Spleen (tissue), 11 donors: Measurements from ENCODE around the gene NRXN3. TPM values are rescaled to one million over a fixed set of nuclear protein-coding genes. Genes with fewer than 3 reads are reported as not detected.
A peak's percentile ranks its signal among the peaks of the same experiment; 100 is the strongest.

Experiments used
- DNase-seq: peaks from one replicate; pipeline ENCODE4 v3.0.0-alpha.2; 2020
- H3K27ac ChIP-seq, 8 donors: fragments of 200-600 bp; sonication (generic) in 7 of 8; 1 replicate in 4 of 8; 2 replicates in 4 of 8; pipeline versions ENCODE4 v1.5.0 to v1.8.0; 2016 to 2021; ENCODE audit warnings: inconsistent platforms in 4 of 8, mild to moderate bottlenecking in 4 of 8, moderate library complexity in 1 of 8
- H3K27me3 ChIP-seq, 7 donors: fragments of 200-600 bp; sonication (generic) in 6 of 7; replicated peaks in 1 of 7; 1 replicate in 4 of 7; 2 replicates in 3 of 7; pipeline versions ENCODE4 v1.5.0 to v1.8.0; 2016 to 2021; ENCODE audit warnings: inconsistent platforms in 3 of 7, mild to moderate bottlenecking in 1 of 7
- H3K36me3 ChIP-seq, 6 donors: fragments of 200-600 bp; sonication (generic) in 5 of 6; 1 replicate in 4 of 6; 2 replicates in 2 of 6; pipeline versions ENCODE4 v1.5.0 to v1.8.0; 2016 to 2021; ENCODE audit warnings: inconsistent platforms in 2 of 6
- H3K4me1 ChIP-seq, 6 donors: fragments of 200-600 bp; sonication (generic) in 5 of 6; 1 replicate in 3 of 6; 2 replicates in 3 of 6; pipeline versions ENCODE4 v1.5.0 to v1.8.0; 2016 to 2021; ENCODE audit warnings: inconsistent platforms in 3 of 6
- H3K4me3 ChIP-seq, 8 donors: fragments of 200-600 bp; sonication (generic) in 7 of 8; 1 replicate in 4 of 8; 2 replicates in 4 of 8; pipeline versions ENCODE4 v1.5.0 to v1.8.0; 2016 to 2021; ENCODE audit warnings: inconsistent platforms in 4 of 8, mild to moderate bottlenecking in 4 of 8, moderate library complexity in 2 of 8
- H3K9me3 ChIP-seq, 8 donors: fragments of 200-600 bp; sonication (generic) in 7 of 8; 1 replicate in 4 of 8; 2 replicates in 4 of 8; pipeline versions ENCODE4 v1.5.0 to v1.8.0; 2016 to 2021; ENCODE audit warnings: inconsistent platforms in 4 of 8
- CTCF ChIP-seq, 11 experiments: fragments of 200-600 bp in 7 of 11; fragments of 450-650 bp in 4 of 11; sonication (generic) in 4 of 11; IDR thresholded peaks in 8 of 11; conservative IDR thresholded peaks in 3 of 11; 1 replicate in 7 of 11; 2 replicates in 4 of 11; pipeline versions ENCODE4 v1.4.0 to v1.8.0; 2016 to 2021; ENCODE audit warnings: antibody characterized with exemption in 11 of 11, inconsistent platforms in 4 of 11, mild to moderate bottlenecking in 1 of 11
- POLR2A ChIP-seq, 3 donors: fragments of 450-650 bp; IDR thresholded peaks; one replicate each; pipeline ENCODE4 v1.5.1; 2017; ENCODE audit warnings: antibody characterized with exemption in 3 of 3, mild to moderate bottlenecking in 1 of 3
- POLR2AphosphoS5 ChIP-seq, 3 donors: sonication (generic); formaldehyde crosslinking; IDR thresholded peaks; one replicate each; pipeline ENCODE4 v1.5.1; 2017; ENCODE audit warnings: antibody characterized with exemption in 3 of 3
- WGBS, 5 donors: extraction: QIAGEN DNeasy Blood & Tissue Kit in 3 of 5; methylation state at CpG; one replicate each; pipeline versions ENCODE4 v1.1.5 to v1.1.7; 2013 to 2018; 5-methylcytosine and 5-hydroxymethylcytosine counted together
- intact Hi-C: fragments of 100-400 bp; cut with DNase I; formaldehyde crosslinking; loops from one replicate; pipeline ENCODE4 v1.15.0; 2023; ENCODE audit warnings: low total_unique reads
- polyA plus RNA-seq, 3 donors: library from polyadenylated mRNA; stranded (reverse); fragments of 200-250 nt; gene quantifications; one replicate each; pipeline ENCODE4 v1.2.1, GENCODE V29; 2013
- total RNA-seq, 7 donors: library from RNA; depleted of rRNA in 3 of 7; stranded (reverse); fragments of >200 nt in 3 of 7; fragmentation: NEBNext Ultra II Directional in 4 of 7; extraction: Animal tissue kit (Norgen Biotek cat#: 25700) in 4 of 7; gene quantifications; one replicate each; pipeline versions ENCODE4 v1.1.0 to v1.2.1, GENCODE V29; 2016 to 2021
- donor health status: healthy with polysubstance abuse.
- donor health status: DM: no; HTN: no; CAD: no; lungs with moderate emphysema.
- donor health status: DM: no; HTN: no; CAD: no.
- donor health status: Bipolar disorder and iron deficiency.
- donor health status: healthy.
- donor health status: DM: no; HTN: no; CAD: no.
- donor health status: DM: yes; HTN: yes; CAD: no.

The NRXN3 gene
- total and polyA plus RNA-seq, 10 donors: 0.21 to 11.5 (median 1.6) TPM

- no peaks in the 10 kb centered on the region for H3K4me1 ChIP-seq
- WGBS, 5 donors: 79 to 95% (median 83%) methylated on average over 2 of the region's 2 CpGs
- H3K27me3 ChIP-seq: no peaks in the 10 kb centered on the region
- H3K9me3 ChIP-seq: no peaks in the 10 kb centered on the region
- intact Hi-C loops: no loop called here
- no peak overlapping the region for H3K27ac ChIP-seq
- no peaks in the 10 kb centered on the region for H3K36me3 ChIP-seq
- no peak for TF ChIP-seq POLR2A (IDR thresholded peaks at IDR 0.05)
- TF ChIP-seq CTCF (IDR thresholded peaks at IDR 0.05 in 8 of 11, conservative IDR thresholded peaks at IDR 0.05 in 3 of 11): no peak
- TF ChIP-seq POLR2AphosphoS5 (IDR thresholded peaks at IDR 0.05): no peak
- no peak for DNase-seq
- no peak overlapping the region for H3K4me3 ChIP-seq
These were observed 822.7 kb downstream of the NRXN3 start for GRCh38 chr14:78992867-78993266.

- 82 to 86% (median 84%) methylated on average over 1 of the region's 1 CpG for WGBS, 5 donors
- DNase-seq: no peak
- TF ChIP-seq POLR2AphosphoS5 (IDR thresholded peaks at IDR 0.05): no peak
- TF ChIP-seq POLR2A (IDR thresholded peaks at IDR 0.05): no peak
- TF ChIP-seq CTCF (IDR thresholded peaks at IDR 0.05 in 8 of 11, conservative IDR thresholded peaks at IDR 0.05 in 3 of 11): no peak
- no peak overlapping the region for H3K27ac ChIP-seq
- no peaks in the 10 kb centered on the region for H3K27me3 ChIP-seq
- H3K36me3 ChIP-seq: no peaks in the 10 kb centered on the region
- no peaks in the 10 kb centered on the region for H3K4me1 ChIP-seq
- H3K9me3 ChIP-seq: no peaks in the 10 kb centered on the region
- no peak overlapping the region for H3K4me3 ChIP-seq
- intact Hi-C loops: no loop called here
These were observed 827.6 kb downstream of the NRXN3 start for GRCh38 chr14:78997811-78998210.

GRCh38 chr14:79009286-79009685, 839.1 kb downstream of the NRXN3 start:
- no peaks in the 10 kb centered on the region for H3K4me1 ChIP-seq
- no peak overlapping the region for H3K4me3 ChIP-seq
- no peaks in the 10 kb centered on the region for H3K36me3 ChIP-seq
- no peak for DNase-seq
- H3K27me3 ChIP-seq: no peaks in the 10 kb centered on the region
- intact Hi-C loops: no loop called here
- H3K9me3 ChIP-seq: no peaks in the 10 kb centered on the region
- 72 to 91% (median 76%) methylated on average over 2 of the region's 2 CpGs for WGBS, 5 donors
- TF ChIP-seq POLR2A (IDR thresholded peaks at IDR 0.05) (no peak), CTCF (IDR thresholded peaks at IDR 0.05 in 8 of 11, conservative IDR thresholded peaks at IDR 0.05 in 3 of 11) (no peak), POLR2AphosphoS5 (IDR thresholded peaks at IDR 0.05) (no peak)
- no peak overlapping the region for H3K27ac ChIP-seq

- intact Hi-C loops: no loop called here
- DNase-seq: no peak
- Histone ChIP-seq H3K9me3 (no peaks in the 10 kb centered on the region), H3K36me3 (no peaks in the 10 kb centered on the region), H3K4me1 (no peaks in the 10 kb centered on the region), H3K27me3 (no peaks in the 10 kb centered on the region), H3K27ac (no peak overlapping the region), H3K4me3 (no peak overlapping the region)
- TF ChIP-seq POLR2AphosphoS5 (IDR thresholded peaks at IDR 0.05): no peak
- TF ChIP-seq POLR2A (IDR thresholded peaks at IDR 0.05): no peak
- peak in 4 of 11 experiments; percentile 23 to 47 (median 32) for TF ChIP-seq CTCF (IDR thresholded peaks at IDR 0.05 in 8 of 11, conservative IDR thresholded peaks at IDR 0.05 in 3 of 11)
- 42 to 57% (median 47%) methylated on average over 8 of the region's 8 CpGs for WGBS, 5 donors
These were observed 841.1 kb downstream of the NRXN3 start for GRCh38 chr14:79011091-79011919.
